Caco-2 (cell line): ENCODE results near the gene ZNF738. TPM values are rescaled to one million over a fixed set of nuclear protein-coding genes. Genes with fewer than 3 reads are reported as not detected.

Experiments used
- BruUV-seq: library from RNA; stranded (reverse); fragments of 400-500 nt; replicated peaks from 2 replicates; lab custom pipeline; 2021; lab: Mats Ljungman, UMichigan
- CTCF ChIA-PET: fragments of 300-600 bp; sonication (Branson Sonifier 250); formaldehyde crosslinking; loops from one replicate; lab custom pipeline; 2022; ENCODE audit warnings: antibody characterized with exemption; lab: Charles Lee
- POLR2A ChIA-PET: fragments of 300-600 bp; sonication (Branson Sonifier 250); formaldehyde crosslinking; loops from one replicate; lab custom pipeline; 2022; ENCODE audit warnings: antibody characterized with exemption; lab: Charles Lee
- DNase-seq, 2 experiments: peaks; one replicate each; pipeline versions ENCODE4 v3.0.0 to v3.0.0-alpha.2; 2020 to 2022
- H3K27me3 ChIP-seq: replicated peaks from 2 replicates; pipeline ENCODE4 v1.6.0; 2011; ENCODE audit warnings: low read length; ENCODE audit not compliant: control insufficient read depth, insufficient read depth
- H3K36me3 ChIP-seq: 2 replicates; pipeline ENCODE4 v1.5.1; 2011; ENCODE audit warnings: low read length; ENCODE audit not compliant: control insufficient read depth, insufficient read depth
- H3K4me1 ChIP-seq: fragments of 250-450 bp; sonication (Bioruptor Pico); 2 replicates; pipeline ENCODE4 v1.5.1; 2020; ENCODE audit warnings: mild to moderate bottlenecking
- H3K4me3 ChIP-seq: 2 replicates; pipeline ENCODE4 v1.5.1; 2011; ENCODE audit warnings: low read depth, mild to moderate bottlenecking, control low read depth, low read length
- H3K9me3 ChIP-seq: fragments of 250-450 bp; sonication (Bioruptor Pico); 2 replicates; pipeline ENCODE4 v1.5.1; 2020; ENCODE audit warnings: mild to moderate bottlenecking, moderate library complexity
- H3K27ac Mint-ChIP-seq: one replicate; pipeline ENCODE4 v1.8.0; 2022; ENCODE audit warnings: mixed read lengths; ENCODE audit not compliant: unreplicated experiment
- H3K27me3 Mint-ChIP-seq: one replicate; pipeline ENCODE4 v1.8.0; 2022; ENCODE audit warnings: mixed read lengths; ENCODE audit not compliant: insufficient read depth, unreplicated experiment
- H3K36me3 Mint-ChIP-seq: one replicate; pipeline ENCODE4 v1.8.0; 2022; ENCODE audit warnings: mild to moderate bottlenecking, mixed read lengths; ENCODE audit not compliant: insufficient read depth, unreplicated experiment
- H3K4me1 Mint-ChIP-seq: one replicate; pipeline ENCODE4 v1.8.0; 2022; ENCODE audit warnings: low read depth, mixed read lengths; ENCODE audit not compliant: unreplicated experiment
- H3K4me3 Mint-ChIP-seq: one replicate; pipeline ENCODE4 v1.8.0; 2022; ENCODE audit warnings: mild to moderate bottlenecking, moderate library complexity, mixed read lengths; ENCODE audit not compliant: unreplicated experiment
- H3K9me3 Mint-ChIP-seq: one replicate; pipeline ENCODE4 v1.8.0; 2022; ENCODE audit warnings: mixed read lengths; ENCODE audit not compliant: unreplicated experiment
- intact Hi-C: fragments of 100-400 bp; cut with micrococcal nuclease; formaldehyde crosslinking; loops from one replicate; pipeline ENCODE4 v1.10.0; 2022; ENCODE audit not compliant: unreplicated experiment
- total RNA-seq: library from RNA; stranded (reverse); gene quantifications from 2 replicates; pipeline ENCODE4 v1.2.3, GENCODE V29; 2022
- TF ChIP-seq, protein P1 (sequence below), 2 experiments: fragments of 200-600 bp in 1 of 2; IDR thresholded peaks; 1 replicate in 1 of 2; 2 replicates in 1 of 2; pipeline versions ENCODE4 v1.5.1 to v1.8.0; 2011 to 2022; ENCODE audit warnings: antibody characterized with exemption in 1 of 2, control low read depth in 1 of 2, inconsistent platforms in 1 of 2, low read depth in 1 of 2, low read length in 1 of 2, mild to moderate bottlenecking in 1 of 2, moderate library complexity in 1 of 2; ENCODE audit not compliant: insufficient read depth in 1 of 2, severe bottlenecking in 1 of 2, unreplicated experiment in 1 of 2

ZNF738 gene
- total RNA-seq, 1 experiment from 2014 or later: 9.5 TPM

DNA sequence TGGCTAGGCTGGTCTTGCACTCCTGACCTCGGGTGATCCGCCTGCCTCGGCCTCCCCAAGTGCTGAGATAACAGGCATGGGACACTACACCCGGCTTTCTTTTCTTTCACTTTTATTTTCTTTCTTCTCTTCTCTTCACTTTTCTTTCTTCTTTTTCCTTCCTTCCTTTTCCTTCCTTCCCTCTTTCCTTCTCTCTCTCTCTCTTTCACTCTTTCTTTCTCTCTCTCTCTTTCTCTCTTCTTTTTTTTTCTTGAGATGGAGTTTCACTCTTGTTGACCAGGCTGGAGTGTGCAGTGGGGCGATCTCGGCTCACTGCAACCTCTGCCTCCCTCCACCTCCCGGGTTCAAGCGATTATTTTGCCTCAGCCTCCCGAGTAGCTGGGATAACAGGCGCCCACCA is 37.3 kb downstream of the ZNF738 start:
- H3K27ac Mint-ChIP-seq: no peak overlapping the region
- intact Hi-C loops: loop anchor here (2.0 kb wide), 1 partner anchor 37 kb away; the partner anchor contains the start of gene ZNF738
- ChIA-PET POLR2A (interaction anchor here (1.2 kb wide), 1 partner anchor 67 kb away, joined by 7 read pairs; the partner anchor contains the start of gene ZNF708), CTCF (no interaction called here)
- peaks cover 16% of the 10 kb centered on the region for H3K36me3 Mint-ChIP-seq
- H3K4me3 Mint-ChIP-seq: no peak overlapping the region
- no peak overlapping the region for H3K4me3 ChIP-seq
- no TSS peak for BruUV-seq
- no peaks in the 10 kb centered on the region for H3K27me3 ChIP-seq
- H3K36me3 ChIP-seq: no peaks in the 10 kb centered on the region
- TF ChIP-seq, protein P1, sequence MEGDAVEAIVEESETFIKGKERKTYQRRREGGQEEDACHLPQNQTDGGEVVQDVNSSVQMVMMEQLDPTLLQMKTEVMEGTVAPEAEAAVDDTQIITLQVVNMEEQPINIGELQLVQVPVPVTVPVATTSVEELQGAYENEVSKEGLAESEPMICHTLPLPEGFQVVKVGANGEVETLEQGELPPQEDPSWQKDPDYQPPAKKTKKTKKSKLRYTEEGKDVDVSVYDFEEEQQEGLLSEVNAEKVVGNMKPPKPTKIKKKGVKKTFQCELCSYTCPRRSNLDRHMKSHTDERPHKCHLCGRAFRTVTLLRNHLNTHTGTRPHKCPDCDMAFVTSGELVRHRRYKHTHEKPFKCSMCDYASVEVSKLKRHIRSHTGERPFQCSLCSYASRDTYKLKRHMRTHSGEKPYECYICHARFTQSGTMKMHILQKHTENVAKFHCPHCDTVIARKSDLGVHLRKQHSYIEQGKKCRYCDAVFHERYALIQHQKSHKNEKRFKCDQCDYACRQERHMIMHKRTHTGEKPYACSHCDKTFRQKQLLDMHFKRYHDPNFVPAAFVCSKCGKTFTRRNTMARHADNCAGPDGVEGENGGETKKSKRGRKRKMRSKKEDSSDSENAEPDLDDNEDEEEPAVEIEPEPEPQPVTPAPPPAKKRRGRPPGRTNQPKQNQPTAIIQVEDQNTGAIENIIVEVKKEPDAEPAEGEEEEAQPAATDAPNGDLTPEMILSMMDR (IDR thresholded peaks at IDR 0.05; ENCODE audit: insufficient read depth in 1 of 2, low read depth in 1 of 2, low read length in 1 of 2, severe bottlenecking in 1 of 2, unreplicated experiment in 1 of 2): no peak
- no peaks in the 10 kb centered on the region for H3K4me1 ChIP-seq
- no peaks in the 10 kb centered on the region for H3K9me3 ChIP-seq
- no peaks in the 10 kb centered on the region for H3K27me3 Mint-ChIP-seq
- no peaks in the 10 kb centered on the region for H3K4me1 Mint-ChIP-seq
- H3K9me3 Mint-ChIP-seq: peaks cover 10% of the 10 kb centered on the region
- DNase-seq: no peak

DNA sequence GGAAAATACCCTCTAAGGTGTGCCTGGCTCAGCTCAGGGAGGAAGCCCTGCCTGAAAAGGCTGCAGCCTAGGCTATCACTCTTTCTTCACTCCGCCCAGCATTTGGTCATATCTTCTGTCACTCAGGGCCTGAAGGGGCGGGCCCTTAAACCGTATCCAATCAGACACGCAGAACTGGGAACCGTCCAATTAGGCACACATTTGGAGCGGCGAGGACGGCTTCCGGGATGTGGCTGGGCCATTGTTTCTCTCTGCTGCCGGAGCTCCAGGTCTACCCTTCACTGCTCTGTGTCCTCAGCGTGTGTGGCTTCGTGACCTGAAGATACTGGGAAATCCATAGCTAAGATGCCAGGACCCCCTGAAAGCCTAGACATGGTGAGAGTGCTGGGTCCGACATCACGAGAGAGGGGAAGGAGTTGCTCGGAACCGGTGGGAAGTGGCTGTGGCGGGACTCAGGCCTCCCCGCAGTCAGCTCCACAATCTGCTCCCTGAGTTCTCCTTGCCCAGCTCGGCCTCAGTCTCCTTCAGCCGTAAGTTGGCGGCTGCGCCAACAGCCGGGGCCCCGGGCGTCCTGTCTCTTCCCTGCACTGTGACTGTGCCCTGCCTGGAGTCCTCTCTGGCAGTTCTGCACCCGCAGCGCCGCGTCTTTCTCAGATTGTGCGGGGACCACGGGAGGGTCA is 38.2 kb downstream of the ZNF738 start, which contains the start of gene ZNF493:
ZNF493 (plus strand) TSS at position 241 of the 680 bp plus-strand sequence; CDS start at position 346, 105 bp downstream.
- Mint-ChIP-seq H3K4me1 (no peaks in the 10 kb centered on the region), H3K9me3 (peaks cover 10% of the 10 kb centered on the region), H3K27ac (peak within 1 kb of the TSS; percentile 75), H3K4me3 (peak within 1 kb of the TSS; percentile 87), H3K36me3 (peaks cover 16% of the 10 kb centered on the region), H3K27me3 (no peaks in the 10 kb centered on the region)
- H3K9me3 ChIP-seq: no peaks in the 10 kb centered on the region
- no TSS peak for BruUV-seq
- ChIA-PET CTCF (no interaction called here), POLR2A (interaction anchor here (1.0 to 1.2 kb wide), 2 partner anchors 68 to 1621 kb away, joined by 3 to 7 read pairs; partner anchors contain the start of gene ZNF708)
- peak; percentile 91 to 92 for DNase-seq
- TF ChIP-seq, protein P1 (IDR thresholded peaks at IDR 0.05; ENCODE audit: insufficient read depth in 1 of 2, low read depth in 1 of 2, low read length in 1 of 2, severe bottlenecking in 1 of 2, unreplicated experiment in 1 of 2): no peak
- H3K4me3 ChIP-seq: peak within 1 kb of the TSS; percentile 71
- no peaks in the 10 kb centered on the region for H3K36me3 ChIP-seq
- intact Hi-C loops: loop anchor here (1.0 to 2.0 kb wide), 2 partner anchors 38 to 68 kb away; partner anchors contain the start of genes ZNF708 and ZNF738
- no peaks in the 10 kb centered on the region for H3K4me1 ChIP-seq
- H3K27me3 ChIP-seq: no peaks in the 10 kb centered on the region

DNA sequence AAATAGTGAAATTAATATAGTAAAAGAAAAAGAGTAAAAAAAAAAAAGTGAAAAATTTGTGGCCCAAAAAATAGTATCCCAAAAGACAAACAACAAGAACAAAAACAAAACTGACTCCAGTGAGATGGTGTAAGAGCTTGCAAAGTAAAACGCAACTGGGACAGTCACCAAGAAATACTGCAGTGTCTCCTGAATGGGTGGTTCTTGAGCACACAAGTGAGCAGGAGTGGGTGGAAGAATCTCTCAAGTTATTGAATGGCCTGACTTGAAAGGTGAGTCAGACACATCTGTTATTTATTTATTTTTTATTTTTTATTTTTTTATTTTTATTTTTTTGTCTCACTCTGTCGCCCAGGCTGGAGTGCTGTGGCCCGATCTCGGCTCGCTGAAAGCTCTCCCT is 40.1 kb downstream of the ZNF738 start:
- Histone ChIP-seq H3K4me1 (no peaks in the 10 kb centered on the region), H3K36me3 (no peaks in the 10 kb centered on the region), H3K27me3 (no peaks in the 10 kb centered on the region), H3K9me3 (no peaks in the 10 kb centered on the region), H3K4me3 (no peak overlapping the region)
- TF ChIP-seq, protein P1 (IDR thresholded peaks at IDR 0.05; ENCODE audit: insufficient read depth in 1 of 2, low read depth in 1 of 2, low read length in 1 of 2, severe bottlenecking in 1 of 2, unreplicated experiment in 1 of 2): no peak
- no TSS peak for BruUV-seq
- DNase-seq: no peak
- peaks cover 10% of the 10 kb centered on the region for H3K9me3 Mint-ChIP-seq
- POLR2A ChIA-PET: no interaction called here
- CTCF ChIA-PET: no interaction called here
- H3K36me3 Mint-ChIP-seq: peaks cover 22% of the 10 kb centered on the region
- no peaks in the 10 kb centered on the region for H3K27me3 Mint-ChIP-seq
- intact Hi-C loops: no loop called here
- H3K27ac Mint-ChIP-seq: no peak overlapping the region
- no peak overlapping the region for H3K4me3 Mint-ChIP-seq
- no peaks in the 10 kb centered on the region for H3K4me1 Mint-ChIP-seq
